HG02610 (cell line): ENCODE measurements around the gene C22orf42.
"Not testable (repeated sequence)": the region's sequence is repeated elsewhere in the genome, so short reads cannot be mapped to it uniquely, and the experiment has no call there.

Experiments
- ATAC-seq: cut with Tn5 transposase; IDR thresholded peaks from one replicate; pipeline ENCODE4 v1.9.1; 2021; ENCODE audit warnings: mild to moderate bottlenecking, moderate library complexity; ENCODE audit not compliant: unreplicated experiment

The C22orf42 gene

GRCh38 chr22:32137731-32138324 lies 21.3 kb downstream of the C22orf42 start:
- ATAC-seq = not testable (repeated sequence)

- ATAC-seq = not testable (repeated sequence)
Measured at GRCh38 chr22:32136881-32137280, 22.2 kb downstream of the C22orf42 start.

- ATAC-seq = not testable (repeated sequence)
Measured at GRCh38 chr22:32135958-32136357, 23.1 kb downstream of the C22orf42 start.

- not testable (repeated sequence) for ATAC-seq
Measured at GRCh38 chr22:32134796-32135195, 24.3 kb downstream of the C22orf42 start.

- ATAC-seq = no peak
Measured at GRCh38 chr22:32132783-32133182, 26.3 kb downstream of the C22orf42 start.

GRCh38 chr22:32132126-32132525 lies 27.0 kb downstream of the C22orf42 start:
- ATAC-seq = no peak

GRCh38 chr22:32130464-32130863 lies 28.6 kb downstream of the C22orf42 start:
- ATAC-seq = no peak

- no peak for ATAC-seq
Measured at GRCh38 chr22:32127904-32128303, 31.2 kb downstream of the C22orf42 start.

- no peak for ATAC-seq
Measured at GRCh38 chr22:32123657-32124056, 35.4 kb downstream of the C22orf42 start.

- ATAC-seq = no peak
Measured at GRCh38 chr22:32122899-32123298, 36.2 kb downstream of the C22orf42 start.

- ATAC-seq = no peak
Measured at GRCh38 chr22:32120603-32121002, 38.5 kb downstream of the C22orf42 start.

GRCh38 chr22:32119568-32120235 lies 39.4 kb downstream of the C22orf42 start:
- no peak for ATAC-seq

- no peak for ATAC-seq
Measured at GRCh38 chr22:32112380-32112779, 46.7 kb downstream of the C22orf42 start.

- ATAC-seq = no peak
Measured at GRCh38 chr22:32106930-32107329, 52.2 kb downstream of the C22orf42 start.

GRCh38 chr22:32103658-32104315 lies 55.3 kb downstream of the C22orf42 start:
- ATAC-seq = no peak

- no peak for ATAC-seq
Measured at GRCh38 chr22:32100711-32101110, 58.4 kb downstream of the C22orf42 start.
